T-helper 9 cell (primary cell): ENCODE results near the gene PSME3.
"Not testable (repeated sequence)": the region's sequence is repeated elsewhere in the genome, so short reads cannot be mapped to it uniquely, and the experiment has no call there.

Experiments
- DNase-seq: peaks from one replicate; pipeline ENCODE4 v3.0.0-alpha.2; 2020

PSME3 gene

GRCh38 chr17:42878924-42879595, 45.9 kb downstream of the PSME3 start:
- DNase-seq, result no peak

- no peak for DNase-seq
Observed at GRCh38 chr17:42879596-42879985, 46.4 kb downstream of the PSME3 start.

GRCh38 chr17:42880776-42881310, 47.6 kb downstream of the PSME3 start:
- no peak for DNase-seq

- not testable (repeated sequence) for DNase-seq
Observed at GRCh38 chr17:42881706-42882105, 48.5 kb downstream of the PSME3 start.

GRCh38 chr17:42882166-42882565, 49.0 kb downstream of the PSME3 start:
- DNase-seq, result no peak

- DNase-seq, result no peak
Observed at GRCh38 chr17:42883802-42884558, 50.8 kb downstream of the PSME3 start.

- not testable (repeated sequence) for DNase-seq
Observed at GRCh38 chr17:42885806-42886205, 52.6 kb downstream of the PSME3 start.

- no peak for DNase-seq
Observed at GRCh38 chr17:42886283-42887176, 53.3 kb downstream of the PSME3 start.

GRCh38 chr17:42889809-42890208, 56.6 kb downstream of the PSME3 start:
- DNase-seq, result no peak

- no peak for DNase-seq
Observed at GRCh38 chr17:42891539-42892152, 58.4 kb downstream of the PSME3 start.

GRCh38 chr17:42893359-42893758, 60.2 kb downstream of the PSME3 start:
- DNase-seq, result no peak
